Astrocyte of the hippocampus (primary cell): ENCODE data around the gene TSPEAR.

Experiments
- DNase-seq: peaks from one replicate; pipeline ENCODE4 v3.0.0; 2011; ENCODE audit warnings: low read depth, low spot score

TSPEAR gene

DNA sequence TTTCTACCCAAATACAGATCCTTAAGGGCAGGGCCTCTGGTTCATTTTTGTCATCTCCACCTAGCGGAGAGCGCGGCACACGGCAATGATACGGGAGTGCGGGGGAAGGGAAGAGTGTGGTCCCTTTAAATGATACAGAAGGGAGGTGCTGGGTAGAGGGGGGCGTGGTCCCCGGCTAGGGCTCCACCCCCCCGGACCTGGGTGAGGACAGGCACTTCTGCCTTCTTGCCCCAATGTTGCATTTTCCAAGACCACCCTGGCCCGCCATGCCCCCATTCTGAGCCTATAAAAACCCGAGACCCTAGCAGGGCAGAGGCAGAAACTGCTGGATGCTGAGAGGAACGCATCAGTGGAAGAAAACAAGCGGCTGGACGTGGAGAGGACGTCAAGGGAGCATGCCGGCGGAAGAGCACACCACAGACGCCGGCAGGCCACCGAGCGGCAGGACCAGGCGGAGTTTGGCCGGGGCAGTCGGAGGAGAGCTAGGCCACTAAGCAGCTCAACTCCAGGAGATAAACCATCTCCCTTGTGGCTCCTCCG lies 226.0 kb downstream of the TSPEAR start:
- peak; percentile 19 for DNase-seq

DNA sequence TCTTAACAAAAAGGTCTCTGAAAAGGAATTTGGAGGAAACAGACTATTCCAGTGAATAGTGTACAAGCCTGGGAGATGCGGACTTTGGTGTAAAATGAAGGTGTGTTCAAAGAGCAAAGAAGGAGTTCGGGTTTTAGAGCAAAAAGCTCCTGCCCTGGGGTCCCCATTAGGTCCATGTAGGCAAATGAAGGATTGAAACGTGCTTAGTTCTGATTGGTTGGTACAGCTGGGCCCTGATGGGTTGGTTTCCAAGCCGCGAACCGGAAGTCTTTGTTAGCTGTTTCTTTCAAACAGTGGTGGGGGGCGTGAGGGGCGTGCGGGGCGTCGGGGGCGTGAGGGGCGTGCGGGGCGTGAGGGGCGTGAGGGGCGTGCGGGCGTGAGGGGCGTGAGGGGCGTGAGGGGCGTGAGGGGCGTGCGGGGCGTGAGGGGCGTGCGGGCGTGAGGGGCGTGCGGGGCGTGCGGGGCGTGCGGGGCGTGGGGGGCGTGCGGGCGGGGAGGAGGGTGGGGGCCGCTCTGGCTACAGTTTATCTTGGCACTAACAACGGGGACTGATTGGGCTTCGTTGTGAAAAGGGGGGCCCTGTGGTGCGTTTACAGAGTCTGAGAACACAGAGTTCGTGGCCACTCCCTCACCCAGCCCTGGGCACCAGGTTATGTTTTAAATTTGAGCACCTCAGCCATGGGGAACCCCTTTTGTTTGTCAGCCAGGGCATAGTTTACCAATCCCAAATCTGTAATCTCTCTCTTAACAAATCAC lies 226.7 kb downstream of the TSPEAR start:
- DNase-seq, result no peak

DNA sequence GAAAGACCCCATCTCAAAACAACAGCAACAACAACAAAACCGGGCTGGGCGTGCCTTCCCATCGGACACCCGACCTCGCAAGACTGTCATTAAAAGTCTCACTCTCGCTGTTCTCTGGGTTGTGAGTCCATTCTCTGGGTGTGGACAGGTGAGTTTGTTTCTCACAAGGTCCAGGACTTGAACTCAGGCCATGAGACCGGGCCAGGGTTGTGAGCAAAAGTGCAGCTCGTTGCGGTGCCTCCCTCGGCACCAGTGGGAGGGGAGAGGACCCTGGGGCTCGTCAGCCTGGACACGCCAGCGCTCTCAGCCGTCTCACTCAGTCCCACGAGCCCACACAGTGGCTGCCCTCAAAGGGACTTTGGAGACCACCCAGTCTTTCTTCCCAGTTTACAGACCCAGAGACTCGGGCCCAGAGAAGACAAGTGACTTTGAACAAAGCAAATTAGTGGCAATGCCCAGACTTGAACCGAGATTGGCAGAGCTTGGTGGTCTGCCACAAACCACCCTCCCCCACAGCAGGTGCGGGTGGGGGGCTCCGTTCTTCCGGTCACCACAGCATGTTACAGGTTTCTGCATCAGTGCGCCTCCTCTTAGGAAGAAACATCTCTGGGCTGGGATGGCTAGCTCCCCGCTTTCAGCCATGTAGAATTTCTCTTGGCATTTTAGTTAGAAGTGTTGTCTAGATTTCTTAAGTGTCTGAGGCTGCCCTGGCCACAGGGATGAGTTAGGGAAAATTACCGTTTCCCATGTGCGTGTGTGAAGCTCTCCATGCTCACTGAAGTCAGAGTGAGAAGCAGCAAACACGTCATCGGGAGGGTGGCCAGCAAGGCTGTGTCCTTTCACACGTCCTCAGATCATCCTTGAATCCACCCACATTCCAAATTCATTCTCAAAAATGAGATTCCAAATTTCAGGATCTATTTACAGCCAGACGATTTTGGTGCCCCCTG lies 227.8 kb downstream of the TSPEAR start:
- DNase-seq, result no peak

DNA sequence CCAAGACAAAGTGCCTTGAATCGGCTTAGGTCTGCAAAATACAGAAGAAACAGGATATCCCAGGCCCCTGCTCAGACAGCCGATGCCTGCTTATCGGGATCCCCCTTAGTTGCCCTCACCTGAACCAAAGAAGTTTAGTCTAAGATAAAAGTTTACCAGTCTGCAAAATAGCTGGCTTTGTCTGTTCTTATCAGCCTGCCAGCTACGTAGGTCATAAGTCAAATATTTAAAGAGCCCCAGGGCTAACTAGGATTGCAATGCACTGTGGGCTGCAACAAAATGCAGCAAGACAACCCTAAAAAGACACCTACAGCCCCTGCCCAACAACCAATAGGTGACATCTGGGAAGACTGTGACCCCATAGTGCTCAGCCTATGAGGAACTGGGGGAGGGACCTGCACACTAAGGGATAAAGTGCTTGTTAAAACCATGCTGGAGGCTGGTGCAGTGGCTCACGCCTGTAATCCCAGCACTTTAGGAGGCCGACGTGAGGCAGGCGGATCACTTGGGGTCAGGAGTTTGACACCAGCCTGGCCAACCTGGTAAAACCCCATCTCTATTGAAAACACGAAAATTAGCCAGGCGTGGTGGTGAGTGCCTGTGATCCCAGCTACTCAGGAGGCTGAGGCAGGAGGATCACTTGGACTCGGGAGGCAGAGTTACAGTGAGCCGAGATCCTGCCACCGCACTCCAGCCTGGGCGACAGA lies 228.6 kb downstream of the TSPEAR start:
- no peak for DNase-seq

DNA sequence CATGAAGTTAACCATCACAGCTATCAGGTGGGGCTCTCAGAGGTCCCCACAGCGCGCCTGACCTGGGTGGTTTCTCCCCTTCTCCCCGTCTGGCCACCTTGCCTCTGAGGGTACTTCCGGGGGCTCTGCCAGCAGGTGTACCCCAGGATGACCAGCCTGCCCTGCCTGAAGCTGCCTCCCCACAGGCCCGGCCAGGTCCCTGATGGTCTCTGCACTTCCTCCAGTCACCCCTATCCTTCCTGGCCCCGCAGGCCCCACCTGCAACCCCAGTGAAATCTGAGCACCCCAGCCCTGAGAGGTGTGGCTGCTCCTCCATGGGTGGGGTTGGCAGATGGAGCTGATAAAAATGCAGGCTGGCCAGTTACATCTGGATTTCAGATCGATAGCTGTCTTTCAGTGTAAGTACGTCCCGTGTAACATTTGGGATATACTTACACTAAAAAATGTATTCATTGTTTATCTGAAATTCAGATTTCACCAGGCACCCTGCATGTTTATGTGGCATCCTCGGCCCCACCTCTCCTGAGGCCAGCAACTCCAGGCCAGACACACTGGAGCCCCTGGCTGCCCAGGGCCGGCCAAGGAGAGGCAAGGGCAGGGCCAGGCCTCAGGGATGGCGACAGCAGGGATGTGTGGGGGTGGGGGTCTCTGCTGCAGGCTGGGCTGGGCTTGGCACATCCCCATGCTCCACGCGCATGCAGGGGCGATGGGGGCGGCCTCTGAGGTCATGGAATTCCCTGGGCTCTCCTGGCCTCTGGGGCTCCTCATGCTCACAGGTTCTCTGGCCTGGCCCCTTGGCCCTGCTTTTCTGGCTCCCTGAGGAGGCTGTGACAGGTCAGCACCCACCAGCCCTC lies 230.9 kb downstream of the TSPEAR start:
- no peak for DNase-seq

DNA sequence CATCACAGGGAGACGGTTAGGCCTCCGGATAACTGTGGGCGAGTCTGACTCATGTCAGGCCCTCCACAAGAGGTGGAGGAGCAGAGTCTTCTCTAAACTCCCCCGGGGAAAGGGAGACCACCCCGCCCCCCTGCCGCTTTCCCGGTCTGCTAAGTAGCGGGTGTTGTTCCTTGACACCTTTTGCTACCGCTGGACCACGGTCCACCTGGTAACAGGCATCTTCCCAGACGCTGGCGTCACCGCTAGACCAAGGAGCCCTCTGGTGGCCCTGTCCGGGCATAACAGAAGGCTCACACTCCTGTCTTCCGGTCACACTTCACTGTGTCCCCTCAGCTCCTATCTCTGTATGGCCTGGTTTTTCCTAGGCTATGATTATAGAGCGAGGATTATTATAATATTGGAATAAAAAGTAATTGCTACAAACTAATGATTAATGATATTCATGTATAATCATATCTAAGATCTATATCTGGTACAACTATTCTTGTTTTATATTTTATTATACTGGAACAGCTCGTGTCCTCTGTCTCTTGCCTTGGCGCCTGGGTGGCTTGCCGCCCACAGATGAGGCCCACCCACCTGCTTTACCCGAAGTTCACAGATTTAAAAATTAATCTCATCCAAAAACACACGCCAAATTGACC lies 231.7 kb downstream of the TSPEAR start:
- DNase-seq, result peak; percentile 17

DNA sequence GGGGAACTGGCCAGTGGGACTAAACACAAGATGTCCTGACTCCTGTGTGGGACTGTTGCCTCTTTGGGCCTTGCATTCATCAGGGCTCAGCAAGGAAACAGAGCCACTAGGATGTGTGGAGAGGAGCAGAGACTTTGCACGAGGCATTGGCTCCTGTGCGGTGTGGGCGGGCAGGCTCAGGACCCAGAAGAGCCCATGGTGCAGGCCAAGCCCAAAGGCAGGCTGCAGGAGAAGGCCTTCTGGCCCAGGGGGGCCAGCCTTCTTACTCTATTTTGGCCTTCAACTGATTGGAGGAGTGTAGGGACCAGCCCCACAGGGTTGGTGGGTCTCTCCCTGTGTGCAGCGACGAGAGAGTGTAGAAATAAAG lies 232.6 kb downstream of the TSPEAR start:
- DNase-seq, result no peak

DNA sequence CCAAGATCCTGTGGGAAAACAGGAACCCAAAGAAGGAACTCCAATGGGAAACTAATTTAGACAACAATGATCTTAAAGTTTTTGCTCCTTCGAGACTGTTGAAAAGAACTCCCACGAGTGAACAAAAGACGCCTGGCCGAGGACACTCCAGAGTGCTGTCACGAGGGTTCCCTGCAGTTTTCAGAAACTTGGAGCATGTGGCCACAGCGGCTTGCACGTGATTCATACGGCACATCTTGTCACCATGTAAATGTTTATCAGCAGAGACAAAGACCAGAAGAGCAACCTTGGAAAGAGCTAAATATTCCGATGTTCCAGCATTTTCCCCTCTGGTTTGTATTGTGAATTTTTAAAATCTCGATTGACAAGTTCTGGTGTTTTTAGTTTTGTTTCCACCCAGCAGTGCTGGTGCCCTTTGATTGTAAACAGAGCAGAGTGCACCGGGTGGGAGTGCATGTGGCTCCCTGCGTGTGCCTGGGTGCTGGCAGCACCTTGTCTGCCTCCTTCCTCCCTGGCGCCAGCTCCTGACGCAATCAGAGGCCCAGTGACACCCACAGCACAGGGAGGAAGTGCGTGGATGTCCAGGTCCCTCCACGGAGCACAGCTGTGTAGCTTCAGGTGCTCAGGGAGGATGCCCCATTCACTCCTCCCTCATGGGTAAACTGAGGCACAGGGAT lies 233.1 kb downstream of the TSPEAR start:
- DNase-seq, result no peak

DNA sequence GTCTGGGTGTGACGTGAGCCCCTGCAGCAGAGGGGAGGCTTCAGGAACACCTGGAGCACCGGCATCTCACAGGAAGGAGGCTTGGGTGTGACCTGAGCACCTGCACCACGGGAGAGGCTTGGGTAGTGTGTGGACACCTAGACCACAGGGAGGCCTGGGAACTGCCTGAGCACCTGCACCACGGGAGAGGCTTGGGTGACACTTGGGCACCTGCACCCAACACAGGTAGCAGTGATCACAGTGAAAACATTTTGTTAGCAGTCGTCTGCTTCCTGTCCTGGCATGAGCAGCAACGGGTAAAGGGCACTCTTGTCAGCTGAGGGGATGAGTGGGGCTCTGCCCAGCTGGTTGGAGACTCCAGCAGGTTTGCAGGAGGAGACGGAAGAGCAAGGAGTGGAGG lies 233.7 kb downstream of the TSPEAR start:
- no peak for DNase-seq

DNA sequence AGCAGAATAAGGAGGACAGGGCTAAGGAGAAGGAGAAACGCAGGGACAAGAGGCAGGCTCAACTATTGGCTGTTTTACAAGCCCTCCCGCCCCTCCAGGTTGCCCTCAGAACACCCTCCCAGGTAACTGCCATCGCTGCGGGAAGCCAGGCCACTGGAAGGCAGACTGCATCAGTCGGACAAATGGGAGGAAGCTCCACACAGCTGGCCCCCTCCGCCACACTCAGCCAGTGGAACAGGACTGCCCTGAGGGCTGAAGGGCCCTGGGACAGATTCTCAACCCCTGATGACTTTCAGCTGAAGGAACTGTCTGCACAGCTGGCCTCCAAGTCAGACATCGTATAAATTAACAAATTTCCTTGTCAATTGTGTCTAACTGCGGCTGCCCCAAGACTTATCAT lies 234.2 kb downstream of the TSPEAR start:
- DNase-seq, result no peak

DNA sequence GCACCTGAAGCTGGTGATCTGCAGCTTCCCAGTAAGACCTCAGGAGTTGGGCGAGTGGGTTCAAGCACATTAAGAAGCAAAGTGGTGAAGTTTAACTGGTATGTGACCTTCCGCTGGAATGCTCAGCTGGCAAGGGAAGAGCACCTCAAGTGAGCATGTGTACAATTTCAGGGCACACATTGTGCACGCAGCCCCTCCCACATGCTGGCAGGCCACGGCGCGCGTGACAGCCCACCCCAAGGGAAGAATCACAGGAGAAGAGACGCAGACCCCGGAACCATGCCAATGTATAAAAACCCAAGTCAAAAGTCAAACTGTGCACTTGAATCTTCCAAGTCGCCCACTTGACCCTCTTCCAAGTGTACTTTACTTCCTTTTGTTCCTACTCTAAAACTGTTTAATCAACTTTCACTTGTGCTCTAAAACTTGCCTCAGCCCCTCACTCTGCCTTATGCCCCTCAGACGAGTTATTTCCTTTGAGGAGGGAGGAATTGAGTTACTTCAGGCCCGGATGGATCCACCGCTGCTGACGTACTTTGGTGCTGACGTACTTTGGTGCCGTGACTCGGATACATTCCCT lies 236.0 kb downstream of the TSPEAR start:
- DNase-seq, result no peak

DNA sequence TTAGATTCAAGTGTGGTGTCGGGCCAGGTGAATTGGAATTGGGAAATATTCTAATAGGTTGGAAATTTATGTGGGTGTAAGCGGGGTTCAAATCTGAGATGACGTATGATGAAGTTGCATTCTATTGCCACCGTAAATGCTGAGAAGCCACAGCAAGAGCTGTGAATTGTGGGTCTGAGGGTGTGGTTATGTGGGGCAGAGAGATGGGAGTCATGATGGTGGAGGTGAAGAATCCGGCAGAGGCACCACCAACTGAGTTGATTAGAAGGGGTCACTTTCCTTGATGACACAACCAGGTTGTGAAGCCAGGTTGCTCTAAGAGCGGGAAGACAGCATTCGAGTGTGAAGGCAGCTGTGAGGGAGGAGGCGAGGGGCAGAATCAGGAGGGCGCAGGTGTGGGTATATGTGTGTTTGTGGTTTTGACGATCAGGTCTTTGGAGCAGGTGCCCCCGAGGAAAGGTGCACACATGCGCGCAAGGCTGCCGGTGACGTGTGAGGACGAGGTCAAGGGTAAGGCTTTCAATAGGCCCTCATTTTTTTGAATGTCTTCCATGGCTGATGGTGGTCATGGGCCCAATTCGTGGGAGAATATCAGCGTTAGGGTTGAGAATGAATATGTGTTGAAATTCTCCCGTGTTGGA lies 237.3 kb downstream of the TSPEAR start:
- DNase-seq, result no peak

DNA sequence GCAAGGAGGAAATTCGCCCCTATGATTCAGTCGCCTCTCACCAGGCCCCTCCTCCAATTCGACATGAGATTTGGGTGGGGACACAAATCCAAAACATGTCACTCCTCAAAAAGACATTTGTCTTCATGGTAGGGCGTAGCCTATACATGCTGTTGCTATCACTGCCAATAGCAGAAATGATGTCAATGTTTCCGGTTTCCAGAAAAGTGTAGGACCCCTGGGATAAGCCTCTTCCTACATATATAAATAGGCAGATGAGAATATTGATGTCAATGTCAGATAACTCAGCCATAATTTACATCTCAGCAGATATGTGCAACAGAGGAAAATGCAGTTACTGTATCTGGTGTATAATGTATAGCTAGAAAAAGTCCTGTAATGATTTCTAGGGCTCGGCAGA lies 239.4 kb downstream of the TSPEAR start:
- no peak for DNase-seq

DNA sequence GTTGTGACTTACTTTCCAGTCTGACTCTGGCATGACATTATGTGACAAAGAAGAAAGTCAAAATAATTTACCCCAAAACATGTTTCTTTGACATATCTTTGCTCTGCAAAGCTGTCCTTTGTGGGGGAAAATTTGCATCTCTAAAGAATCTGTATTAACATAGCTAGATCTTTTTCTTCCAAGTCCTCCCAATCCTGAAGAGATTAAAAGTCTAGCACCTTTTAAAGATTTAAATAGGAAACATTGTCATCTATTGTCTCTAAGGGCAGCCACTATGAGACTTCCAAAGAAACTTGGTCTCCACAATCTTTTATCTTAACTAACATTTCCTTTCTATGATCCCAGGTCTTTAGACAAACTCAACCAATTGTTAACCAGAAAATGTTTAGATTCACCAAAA lies 240.0 kb downstream of the TSPEAR start:
- no peak for DNase-seq

DNA sequence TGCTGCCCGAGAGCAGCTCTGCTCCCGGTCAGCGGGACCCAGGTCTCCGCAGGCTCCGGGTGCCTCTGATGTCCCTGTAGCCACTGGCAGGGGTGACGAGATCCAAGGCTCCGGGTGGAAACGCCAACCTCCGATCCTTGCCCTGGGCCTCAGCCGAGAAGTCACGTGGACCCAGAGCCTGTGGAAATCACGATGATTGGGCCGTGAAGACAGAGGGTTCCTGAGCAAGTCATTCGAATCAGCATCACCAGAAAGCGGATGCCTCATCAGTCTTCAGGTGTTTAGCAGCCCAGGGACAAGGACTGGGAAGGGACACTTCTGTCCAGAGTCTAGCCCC lies 243.5 kb downstream of the TSPEAR start:
- DNase-seq, result no peak

DNA sequence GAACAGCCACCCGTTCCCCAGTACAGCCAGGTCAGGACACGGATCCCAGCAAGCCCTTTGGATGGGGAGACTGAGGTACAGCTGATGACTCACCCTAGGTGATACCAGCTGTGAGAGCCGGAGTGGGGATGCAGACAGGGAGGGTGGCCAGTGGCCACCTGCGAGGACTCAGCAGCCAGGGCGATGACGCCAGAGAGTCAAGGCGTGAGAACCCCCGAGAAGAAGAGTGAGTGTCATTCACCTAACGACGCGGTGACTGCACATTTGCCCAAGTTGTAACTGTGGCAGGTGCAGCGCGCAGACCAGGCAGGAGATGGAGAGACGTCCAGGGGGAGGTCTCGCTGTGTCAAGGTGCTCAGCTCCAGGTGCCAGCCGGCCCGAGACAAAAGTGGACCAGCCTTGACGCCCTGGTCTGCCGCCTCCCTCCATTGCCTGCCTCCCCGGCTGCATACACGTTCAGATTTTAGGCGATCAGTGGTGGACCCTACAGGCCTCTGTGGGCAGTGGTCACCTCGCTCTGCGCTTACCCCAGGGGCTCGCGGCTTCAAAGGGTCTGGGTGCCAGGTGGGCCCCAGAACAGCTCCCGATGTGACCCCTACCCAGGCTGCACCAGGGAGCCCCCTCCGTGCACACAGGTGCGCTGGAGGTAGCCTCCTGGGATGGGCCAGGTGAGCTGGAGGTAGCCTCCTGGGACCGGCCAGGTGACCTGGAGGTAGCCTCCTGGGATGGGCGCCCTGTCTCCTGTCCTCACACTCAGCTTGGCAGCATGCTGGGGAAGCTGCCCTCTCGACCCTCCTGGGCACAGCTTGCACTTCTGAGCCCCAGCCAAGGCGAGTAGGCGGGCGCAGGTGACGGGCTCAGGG lies 244.1 kb downstream of the TSPEAR start:
- no peak for DNase-seq

DNA sequence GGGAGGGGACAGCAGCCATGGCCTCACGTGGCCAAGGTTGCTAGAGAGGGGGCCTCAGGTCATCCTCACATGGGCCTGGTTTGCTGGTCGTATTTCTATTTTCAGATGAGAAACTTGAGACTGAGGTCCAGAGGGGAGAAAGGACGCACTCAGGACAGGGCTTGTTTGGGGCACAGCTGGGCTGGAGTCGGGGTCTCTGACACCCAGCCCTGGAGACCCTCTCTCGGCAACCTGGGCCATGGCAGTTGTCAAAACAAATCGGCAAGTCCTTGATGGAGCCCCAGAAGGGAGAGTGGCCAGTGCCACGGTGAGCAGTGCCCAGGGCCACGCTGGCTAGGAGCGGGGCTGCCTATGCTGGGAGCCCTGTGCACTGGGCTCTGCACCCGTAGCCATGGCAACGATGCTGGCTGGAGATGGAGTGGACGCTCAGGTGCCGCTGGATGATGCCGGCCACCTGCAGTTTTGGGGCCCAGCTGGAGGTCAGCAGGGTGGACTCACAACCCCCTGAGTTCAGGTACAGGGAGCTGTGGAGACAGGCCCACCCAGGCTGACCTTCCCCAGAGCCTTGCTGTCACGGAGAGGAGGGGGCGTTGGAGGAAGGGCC lies 244.9 kb downstream of the TSPEAR start:
- DNase-seq, result no peak

DNA sequence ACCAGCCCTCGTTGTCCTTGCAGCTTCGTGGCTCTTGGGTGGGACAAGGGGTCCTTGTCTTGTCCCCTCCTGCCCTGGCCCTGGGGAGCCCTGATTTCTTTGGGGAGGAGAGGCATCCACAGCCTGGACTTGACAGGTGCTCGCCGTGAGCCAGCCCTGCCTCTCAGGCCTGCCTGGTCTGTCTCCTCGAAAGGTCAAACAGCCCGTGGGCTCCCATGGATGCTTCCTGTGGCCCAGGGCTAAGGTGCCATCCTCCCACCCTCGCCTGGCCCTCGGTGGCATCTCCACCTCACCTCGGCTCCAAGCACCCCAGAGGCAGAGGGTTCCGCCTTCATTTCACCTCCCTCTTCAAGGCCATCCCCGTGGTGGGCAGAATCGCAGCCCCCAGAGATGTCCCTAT lies 247.0 kb downstream of the TSPEAR start:
- DNase-seq, result no peak
